Frontal cortex (tissue), 4 donors: ENCODE measurements around the gene HSP90AA1. TPM values are rescaled to one million over a fixed set of nuclear protein-coding genes. Genes with fewer than 3 reads are reported as not detected.

Experiments used
- DNase-seq, 2 donors: peaks; one replicate each; pipeline ENCODE4 v3.0.0; 2012; ENCODE audit warnings: low spot score in 2 of 2
- FAIRE-seq: peaks from 2 replicates; lab custom pipeline; 2012; peaks lifted over from hg19 to GRCh38; lab: Jason Lieb, UNC
- small RNA-seq: library from RNA; depleted of rRNA; stranded (forward); fragments of <200 nt; gene quantifications from one replicate; pipeline ENCODE3, GENCODE V24; 2014
- total RNA-seq: library from RNA; depleted of rRNA; stranded (reverse); fragments of >200 nt; gene quantifications from one replicate; pipeline ENCODE4 v1.2.3, GENCODE V29; 2014
- donor health status: control.
- donor health status: control.
- donor health status: control.

The HSP90AA1 gene
- total RNA-seq, 1 donor from 2014 or later = 289 TPM

DNA sequence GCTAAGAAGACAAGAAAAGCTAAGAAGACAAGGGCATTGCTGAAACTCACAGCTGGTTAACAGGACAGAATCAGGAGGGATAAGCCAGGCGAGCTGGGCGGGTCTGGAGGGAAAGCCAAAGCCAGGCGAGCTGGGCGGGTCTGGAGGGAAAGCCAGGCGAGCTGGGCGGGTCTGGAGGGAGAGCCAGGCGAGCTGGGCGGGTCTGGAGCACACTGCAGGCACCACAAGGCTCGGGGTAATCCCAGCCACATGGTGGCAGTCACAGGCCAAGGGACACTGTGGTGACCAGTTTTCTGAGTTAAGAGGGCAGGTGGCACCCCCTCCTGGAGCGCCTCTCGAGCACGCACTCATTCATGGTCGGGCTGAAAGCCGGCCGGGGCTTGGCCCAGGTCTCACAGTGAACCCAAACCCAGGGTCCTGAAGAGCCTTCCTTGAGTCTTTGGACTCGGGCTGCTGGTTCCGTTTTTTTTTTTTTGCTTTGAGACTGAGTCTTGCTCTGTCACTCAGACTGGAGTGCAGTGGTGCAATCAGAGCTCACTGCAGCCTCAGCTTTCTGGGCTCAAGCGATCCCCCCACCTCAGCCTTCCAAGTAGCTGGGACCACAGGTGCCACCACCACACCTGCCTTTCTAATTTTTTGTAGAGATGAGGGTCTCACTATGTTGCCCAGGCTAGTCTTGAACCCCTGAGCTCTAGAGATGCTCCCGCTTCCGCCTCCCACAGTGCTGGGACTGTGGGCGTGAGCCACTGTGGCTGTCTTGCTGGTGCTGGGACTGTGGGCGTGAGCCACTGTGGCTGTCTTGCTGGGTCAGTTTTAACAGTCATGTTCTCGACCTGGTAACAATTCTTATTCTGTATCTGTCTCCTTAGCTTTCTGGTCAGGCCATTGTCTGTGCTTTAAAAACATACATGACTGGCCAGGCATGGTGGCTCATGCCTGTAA is 40.2 kb downstream of the HSP90AA1 start:
- no peak for FAIRE-seq
- DNase-seq = peak; percentile 71 to 74

- no peak for DNase-seq
Observed at GRCh38 chr14:102044566-102044965, 42.3 kb downstream of the HSP90AA1 start.

DNA sequence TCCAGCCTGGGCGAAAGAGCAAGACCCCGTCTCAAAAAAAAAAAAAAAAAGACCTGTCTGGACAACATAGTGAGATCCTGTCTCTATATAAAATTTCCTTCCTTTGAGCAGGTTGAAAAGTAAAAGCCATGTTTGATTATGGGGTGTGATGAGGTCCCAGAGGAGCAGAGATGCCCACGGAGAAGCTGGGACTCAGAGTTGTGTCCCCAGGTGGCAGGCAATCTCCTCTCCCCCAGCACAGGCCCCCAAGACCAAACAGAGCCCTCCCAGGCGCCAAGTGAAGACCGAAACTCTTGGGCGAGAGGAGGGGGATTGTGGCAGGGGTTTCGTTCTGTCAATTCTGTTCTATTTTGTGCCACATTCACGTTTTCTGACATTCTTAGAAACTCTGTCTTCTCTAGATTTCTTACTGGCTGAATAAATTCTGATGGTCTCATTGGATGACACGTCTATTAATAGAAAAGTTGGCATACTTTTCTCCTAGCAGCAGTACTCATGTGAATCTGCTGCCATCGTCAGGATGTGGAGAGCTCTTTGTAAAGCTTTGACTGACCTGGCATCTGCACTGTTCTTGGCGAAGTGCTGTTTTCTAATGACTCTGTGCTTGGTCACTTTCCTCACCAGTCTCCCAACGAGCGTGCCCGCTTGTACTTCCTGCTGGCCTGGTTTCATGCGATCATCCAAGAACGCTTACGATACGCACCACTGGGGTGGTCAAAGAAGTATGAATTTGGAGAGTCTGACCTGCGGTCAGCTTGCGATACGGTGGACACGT is 43.4 kb downstream of the HSP90AA1 start:
- DNase-seq (peak in 1 of 2 donors; percentile 62), FAIRE-seq (no peak)

More at GRCh38 chr14:102044566-102044965, 42.3 kb downstream of the HSP90AA1 start:
- no peak for FAIRE-seq

DNA sequence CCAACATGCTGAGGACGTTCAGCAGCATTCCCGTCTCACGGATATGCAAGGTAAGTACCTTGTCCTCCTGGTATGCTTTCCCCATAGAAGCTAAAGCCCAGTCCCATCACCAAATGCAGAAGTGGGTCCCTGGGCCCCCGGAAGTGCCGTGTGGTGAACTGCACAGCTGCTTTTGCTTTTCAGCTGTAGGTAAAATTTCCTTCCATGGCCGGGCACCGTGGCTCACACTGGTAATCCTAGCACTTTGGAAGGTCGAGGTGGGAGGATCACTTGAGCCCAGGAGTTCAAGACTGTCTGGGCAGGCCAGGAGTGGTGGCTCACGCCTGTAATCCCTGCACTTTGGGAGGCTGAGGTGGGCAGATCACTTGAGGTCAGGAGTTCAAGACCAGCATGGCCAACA is 44.1 kb downstream of the HSP90AA1 start:
- FAIRE-seq (no peak), DNase-seq (no peak)

- DNase-seq (no peak), FAIRE-seq (no peak)
Observed at GRCh38 chr14:102040153-102040552, 46.7 kb downstream of the HSP90AA1 start.

DNA sequence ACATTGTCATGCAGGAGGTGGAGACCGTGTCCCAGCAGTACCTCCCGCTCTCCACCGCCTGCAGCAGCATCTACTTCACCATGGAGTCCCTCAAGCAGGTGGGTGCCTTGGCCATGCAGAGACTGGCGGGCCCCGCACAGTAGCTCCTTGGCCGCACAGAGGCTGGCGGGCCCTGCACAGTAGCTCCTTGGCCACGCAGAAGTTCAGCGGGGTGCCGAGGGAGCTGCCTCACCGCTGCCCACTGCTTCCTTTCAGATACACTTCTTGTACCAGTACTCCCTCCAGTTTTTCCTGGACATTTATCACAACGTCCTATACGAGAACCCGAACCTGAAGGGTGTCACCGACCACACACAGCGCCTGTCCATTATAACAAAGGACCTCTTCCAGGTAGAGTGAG is 47.7 kb downstream of the HSP90AA1 start:
- DNase-seq (no peak), FAIRE-seq (no peak)

- FAIRE-seq (no peak), DNase-seq (no peak)
Observed at GRCh38 chr14:102037686-102038085, 49.2 kb downstream of the HSP90AA1 start.

DNA sequence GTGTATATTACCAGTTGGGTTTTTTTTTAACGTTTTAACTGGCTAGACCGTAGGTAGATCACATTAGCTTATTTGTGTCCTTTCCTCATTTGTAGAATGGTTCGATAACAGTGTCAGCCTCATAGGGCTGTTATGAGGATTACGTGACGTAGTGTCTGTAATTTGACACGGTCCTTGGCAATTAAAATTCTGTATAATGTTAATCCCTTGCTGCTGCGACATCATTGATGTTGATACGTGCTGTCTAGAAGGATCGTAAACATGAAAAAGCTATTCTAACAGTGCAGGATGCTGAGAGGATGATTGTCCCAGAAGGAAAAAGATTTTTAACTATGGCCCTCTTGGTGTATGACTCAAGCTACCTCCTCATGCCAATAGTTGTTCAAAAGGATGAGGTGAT is 50.9 kb downstream of the HSP90AA1 start:
- FAIRE-seq (no peak), DNase-seq (no peak)

DNA sequence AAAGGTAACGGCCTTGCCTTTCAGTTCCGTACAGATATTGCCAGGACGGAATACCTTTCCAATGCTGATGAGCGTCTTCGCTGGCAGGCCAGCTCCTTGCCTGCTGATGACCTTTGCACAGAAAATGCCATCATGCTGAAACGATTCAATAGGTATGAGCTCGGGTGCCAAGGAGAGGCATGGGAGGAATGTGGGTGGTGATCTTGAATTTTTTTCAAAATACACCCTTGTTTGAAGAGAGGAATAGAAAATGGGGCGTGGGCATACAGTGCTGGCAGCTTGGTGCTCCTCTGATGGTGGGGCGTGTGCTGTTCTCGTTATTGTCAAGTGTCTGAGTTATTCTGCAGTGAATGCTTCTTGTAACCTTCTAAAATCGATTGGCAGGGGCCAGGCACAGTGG is 52.5 kb downstream of the HSP90AA1 start:
- FAIRE-seq (no peak), DNase-seq (no peak)

DNA sequence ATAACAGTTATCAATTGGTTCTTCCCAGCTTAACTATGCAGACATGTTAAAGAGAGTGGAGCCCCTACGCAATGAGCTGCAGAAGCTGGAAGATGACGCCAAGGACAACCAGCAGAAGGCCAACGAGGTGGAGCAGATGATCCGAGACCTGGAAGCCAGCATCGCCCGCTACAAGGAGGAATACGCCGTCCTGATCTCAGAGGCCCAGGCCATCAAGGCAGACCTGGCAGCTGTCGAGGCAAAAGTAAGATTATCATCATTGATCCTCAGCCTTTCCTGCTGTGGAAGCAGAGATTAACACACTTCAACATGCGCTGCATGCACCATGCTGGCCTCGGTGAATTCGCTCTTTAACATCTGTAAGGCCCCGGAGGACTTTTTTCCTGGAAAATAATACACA is 53.6 kb downstream of the HSP90AA1 start:
- FAIRE-seq (no peak), DNase-seq (no peak)

Small RNAs within 50 kb of the gene (small RNA-seq; reads per million reads assigned to genes)
- not detected for gene RN7SL472P

Other genes starting within 250 kb of the HSP90AA1 start
- gene DYNC1H1, start 122.5 kb downstream of the HSP90AA1 start, total RNA-seq = 565 TPM
- 39.5 TPM for gene WDR20, start 52.9 kb upstream of the HSP90AA1 start, total RNA-seq
- gene MOK, start 218.1 kb upstream of the HSP90AA1 start, total RNA-seq = 26.5 TPM
- gene ZNF839, start 232.7 kb upstream of the HSP90AA1 start, total RNA-seq = 12.6 TPM